ENCODE measurements around the gene MCF2L.
A peak's percentile ranks its signal among the peaks of the same experiment; 100 is the strongest.
"Not testable (repeated sequence)": the region's sequence is repeated elsewhere in the genome, so short reads cannot be mapped to it uniquely, and the experiment has no call there.

Gene MCF2L

GRCh38 chr13:113106711-113107351 lies 137.8 kb downstream of the MCF2L start:
- Histone ChIP-seq H4K91ac (ENCODE audit: low read depth, low read length, poor library complexity) (no peak overlapping the region), H3K79me1 (ENCODE audit: low read depth, low read length) (no peaks in the 10 kb centered on the region), H2BK5ac (ENCODE audit: low read length) (no peak overlapping the region), H3K36me3 (replicated peaks in 1 of 2; ENCODE audit: control insufficient read depth in 2 of 2, insufficient read depth in 2 of 2, low read length in 2 of 2) (no peaks in the 10 kb centered on the region), H2BK15ac (ENCODE audit: low read length) (no peak overlapping the region), H3K4me2 (ENCODE audit: insufficient read depth, low read length, poor library complexity, severe bottlenecking) (no peak overlapping the region), H3K18ac (ENCODE audit: low read length) (peak overlapping the region; percentile 76), H2BK120ac (ENCODE audit: low read depth, low read length) (no peak overlapping the region), H4K8ac (ENCODE audit: low read depth, low read length) (no peak overlapping the region), H3K9ac (ENCODE audit: low read depth, low read length, poor library complexity) (no peak overlapping the region), H3K4me1 (ENCODE audit: control insufficient read depth in 2 of 2, insufficient read depth in 1 of 2, low read depth in 1 of 2, low read length in 2 of 2) (peaks cover 0 to 6% of the 10 kb centered on the region in 2 donors), H3K14ac (ENCODE audit: low read length) (no peak overlapping the region), H2BK12ac (ENCODE audit: low read length) (no peak overlapping the region), H3K23ac (ENCODE audit: low read depth, low read length, poor library complexity) (no peak overlapping the region), H2AK5ac (ENCODE audit: low read depth, low read length) (peak overlapping the region; percentile 84), H3K9me3 (replicated peaks in 1 of 2; ENCODE audit: control insufficient read depth in 2 of 2, insufficient read depth in 1 of 2, low read depth in 1 of 2, low read length in 2 of 2) (peaks cover 0 to 9% of the 10 kb centered on the region in 2 donors), H3K4ac (ENCODE audit: low read length) (no peak overlapping the region), H3K27me3 (ENCODE audit: control insufficient read depth in 3 of 3, insufficient read depth in 3 of 3, low read depth in 1 of 3, low read length in 3 of 3) (peaks cover 0 to 21% (median 10%) of the 10 kb centered on the region in 3 experiments), H3K27ac (replicated peaks; ENCODE audit: low read length) (no peak overlapping the region), H3K4me3 (ENCODE audit: low read length in 2 of 2) (no peak overlapping the region), H2AFZ (ENCODE audit: low read length) (no peak overlapping the region)
- no peak for DNase-seq (ENCODE audit: low spot score)
- WGBS, 2 donors (ENCODE audit: extremely low coverage in 2 of 2, insufficient read length in 2 of 2, insufficient replicate concordance in 1 of 2), result no CpG with 5 or more reads among the region's 25 CpGs

- not testable (repeated sequence) for H3K79me1 ChIP-seq (ENCODE audit: low read depth, low read length); H3K36me3 ChIP-seq (replicated peaks in 1 of 2; ENCODE audit: control insufficient read depth in 2 of 2, insufficient read depth in 2 of 2, low read length in 2 of 2); H4K91ac ChIP-seq (ENCODE audit: low read depth, low read length, poor library complexity); H3K14ac ChIP-seq (ENCODE audit: low read length); H3K9ac ChIP-seq (ENCODE audit: low read depth, low read length, poor library complexity); H3K27ac ChIP-seq (replicated peaks; ENCODE audit: low read length); H2BK15ac ChIP-seq (ENCODE audit: low read length); H3K4me1 ChIP-seq (ENCODE audit: control insufficient read depth in 2 of 2, insufficient read depth in 1 of 2, low read depth in 1 of 2, low read length in 2 of 2); H3K4me3 ChIP-seq (ENCODE audit: low read length in 2 of 2); H2BK5ac ChIP-seq (ENCODE audit: low read length); H2AK5ac ChIP-seq (ENCODE audit: low read depth, low read length); H3K18ac ChIP-seq (ENCODE audit: low read length); H3K23ac ChIP-seq (ENCODE audit: low read depth, low read length, poor library complexity); H3K4ac ChIP-seq (ENCODE audit: low read length); H2BK12ac ChIP-seq (ENCODE audit: low read length); H2AFZ ChIP-seq (ENCODE audit: low read length); DNase-seq (ENCODE audit: low spot score); H2BK120ac ChIP-seq (ENCODE audit: low read depth, low read length); H4K8ac ChIP-seq (ENCODE audit: low read depth, low read length); H3K4me2 ChIP-seq (ENCODE audit: insufficient read depth, low read length, poor library complexity, severe bottlenecking)
- H3K9me3 ChIP-seq (replicated peaks in 1 of 2; ENCODE audit: control insufficient read depth in 2 of 2, insufficient read depth in 1 of 2, low read depth in 1 of 2, low read length in 2 of 2), result peaks cover 0 to 10% of the 10 kb centered on the region in 2 donors
- no CpG with 5 or more reads among the region's 27 CpGs for WGBS, 2 donors (ENCODE audit: extremely low coverage in 2 of 2, insufficient read length in 2 of 2, insufficient replicate concordance in 1 of 2)
- peaks cover 0 to 21% (median 10%) of the 10 kb centered on the region in 3 experiments for H3K27me3 ChIP-seq (ENCODE audit: control insufficient read depth in 3 of 3, insufficient read depth in 3 of 3, low read depth in 1 of 3, low read length in 3 of 3)
These were observed 139.5 kb downstream of the MCF2L start for GRCh38 chr13:113108521-113108920.

- no peak overlapping the region for H3K27ac ChIP-seq (replicated peaks; ENCODE audit: low read length)
- WGBS, 2 donors (ENCODE audit: extremely low coverage in 2 of 2, insufficient read length in 2 of 2, insufficient replicate concordance in 1 of 2), result no CpG with 5 or more reads among the region's 73 CpGs
- no peak overlapping the region for H3K14ac ChIP-seq (ENCODE audit: low read length)
- DNase-seq (ENCODE audit: low spot score), result no peak
- no peak overlapping the region for H4K91ac ChIP-seq (ENCODE audit: low read depth, low read length, poor library complexity)
- H2BK15ac ChIP-seq (ENCODE audit: low read length), result no peak overlapping the region
- no peak overlapping the region for H3K4ac ChIP-seq (ENCODE audit: low read length)
- H3K27me3 ChIP-seq (ENCODE audit: control insufficient read depth in 3 of 3, insufficient read depth in 3 of 3, low read depth in 1 of 3, low read length in 3 of 3), result peaks cover 0 to 21% (median 10%) of the 10 kb centered on the region in 3 experiments
- no peak overlapping the region for H2AFZ ChIP-seq (ENCODE audit: low read length)
- H2AK5ac ChIP-seq (ENCODE audit: low read depth, low read length), result peak overlapping the region; percentile 37
- peak overlapping the region; percentile 82 for H4K8ac ChIP-seq (ENCODE audit: low read depth, low read length)
- H2BK12ac ChIP-seq (ENCODE audit: low read length), result peak overlapping the region; percentile 41
- H3K18ac ChIP-seq (ENCODE audit: low read length), result peak overlapping the region; percentile 87
- peak overlapping the region; percentile 25 for H3K4me2 ChIP-seq (ENCODE audit: insufficient read depth, low read length, poor library complexity, severe bottlenecking)
- peak overlapping the region; percentile 66 for H2BK5ac ChIP-seq (ENCODE audit: low read length)
- H3K36me3 ChIP-seq (replicated peaks in 1 of 2; ENCODE audit: control insufficient read depth in 2 of 2, insufficient read depth in 2 of 2, low read length in 2 of 2), result no peaks in the 10 kb centered on the region
- H2BK120ac ChIP-seq (ENCODE audit: low read depth, low read length), result no peak overlapping the region
- H3K9me3 ChIP-seq (replicated peaks in 1 of 2; ENCODE audit: control insufficient read depth in 2 of 2, insufficient read depth in 1 of 2, low read depth in 1 of 2, low read length in 2 of 2), result peaks cover 0 to 10% of the 10 kb centered on the region in 2 donors
- peaks cover 0 to 6% of the 10 kb centered on the region in 2 donors for H3K4me1 ChIP-seq (ENCODE audit: control insufficient read depth in 2 of 2, insufficient read depth in 1 of 2, low read depth in 1 of 2, low read length in 2 of 2)
- H3K23ac ChIP-seq (ENCODE audit: low read depth, low read length, poor library complexity), result peak overlapping the region; percentile 55
- H3K79me1 ChIP-seq (ENCODE audit: low read depth, low read length), result no peaks in the 10 kb centered on the region
- H3K9ac ChIP-seq (ENCODE audit: low read depth, low read length, poor library complexity), result peak overlapping the region; percentile 21
- peak overlapping the region in 1 of 2 donors; percentile 56 for H3K4me3 ChIP-seq (ENCODE audit: low read length in 2 of 2)
These were observed 140.4 kb downstream of the MCF2L start for GRCh38 chr13:113109151-113110047.

All from neuronal stem cell (in vitro differentiated cells).